Lung (tissue), 12 donors: Measurements from ENCODE around the gene FSTL5. TPM values are rescaled to one million over a fixed set of nuclear protein-coding genes. Genes with fewer than 3 reads are reported as not detected.
"Not testable (repeated sequence)": the region's sequence is repeated elsewhere in the genome, so short reads cannot be mapped to it uniquely, and the experiment has no call there.

Experiments used
- ATAC-seq: fragments of 200-7000 bp; cut with Tn5 transposase; one replicate; pipeline ENCODE4 v1.9.1; 2020; ENCODE audit warnings: moderate number of reproducible peaks; ENCODE audit not compliant: insufficient read depth, low FRiP score
- DNase-seq, 3 donors: peaks; one replicate each; pipeline ENCODE4 v3.0.0-alpha.2; 2013 to 2017
- H3K27ac ChIP-seq, 2 donors: one replicate each; pipeline ENCODE4 v1.5.1; 2013; ENCODE audit warnings: mild to moderate bottlenecking in 2 of 2, moderate library complexity in 2 of 2, control low read depth in 1 of 2, inconsistent platforms in 1 of 2, low read depth in 1 of 2, low read length in 1 of 2
- H3K27me3 ChIP-seq, 3 donors: one replicate each; pipeline ENCODE4 v1.5.1; 2013; ENCODE audit warnings: low read length in 2 of 3; ENCODE audit not compliant: control insufficient read depth in 3 of 3, insufficient read depth in 3 of 3
- H3K36me3 ChIP-seq, 4 donors: one replicate each; pipeline ENCODE4 v1.5.1; 2013; ENCODE audit warnings: low read length in 4 of 4, mild to moderate bottlenecking in 1 of 4, moderate library complexity in 1 of 4; ENCODE audit not compliant: control insufficient read depth in 4 of 4, insufficient read depth in 4 of 4
- H3K4me1 ChIP-seq, 5 donors: one replicate each; pipeline ENCODE4 v1.5.1; 2013; ENCODE audit warnings: low read length in 5 of 5, mild to moderate bottlenecking in 2 of 5, moderate library complexity in 1 of 5; ENCODE audit not compliant: control insufficient read depth in 5 of 5, insufficient read depth in 5 of 5
- H3K4me3 ChIP-seq: one replicate; pipeline ENCODE4 v1.5.1; 2013; ENCODE audit warnings: mild to moderate bottlenecking, control low read depth, moderate library complexity
- H3K9ac ChIP-seq, 2 donors: one replicate each; pipeline ENCODE4 v1.5.1; 2013; ENCODE audit warnings: low read length in 2 of 2, control low read depth in 1 of 2; ENCODE audit not compliant: insufficient read depth in 1 of 2
- H3K9me3 ChIP-seq, 4 donors: one replicate each; pipeline ENCODE4 v1.5.1; 2013; ENCODE audit warnings: low read length in 3 of 4, mild to moderate bottlenecking in 1 of 4, moderate library complexity in 1 of 4; ENCODE audit not compliant: control insufficient read depth in 4 of 4, insufficient read depth in 3 of 4
- WGBS, 2 donors: extraction: QIAGEN DNeasy Blood & Tissue Kit; methylation state at CpG; one replicate each; pipeline ENCODE4 v1.1.7; 2013; 5-methylcytosine and 5-hydroxymethylcytosine counted together
- polyA plus RNA-seq, 2 donors: library from polyadenylated mRNA; stranded (reverse); fragments of 200-250 nt; gene quantifications; one replicate each; pipeline ENCODE4 v1.2.1, GENCODE V29; 2013
- total RNA-seq, 2 donors: library from RNA; depleted of rRNA in 1 of 2; stranded (reverse); fragments of >200 nt in 1 of 2; gene quantifications; one replicate each; pipeline ENCODE4 v1.2.1, GENCODE V29; 2014 to 2021
- TF ChIP-seq, protein P1 (sequence below): IDR thresholded peaks from 2 replicates; pipeline ENCODE4 v1.5.1; 2012; ENCODE audit warnings: mild to moderate bottlenecking; ENCODE audit errors: control extremely low read depth, extremely low read depth
- donor health status: control.
- donor health status: control.
- donor health status: Bipolar disorder and iron deficiency.
- donor health status: healthy.
- donor health status: DM: yes; HTN: yes; CAD: no.

FSTL5 gene
- total and polyA plus RNA-seq, 4 donors: 0.23 TPM; not detected in 3

DNA sequence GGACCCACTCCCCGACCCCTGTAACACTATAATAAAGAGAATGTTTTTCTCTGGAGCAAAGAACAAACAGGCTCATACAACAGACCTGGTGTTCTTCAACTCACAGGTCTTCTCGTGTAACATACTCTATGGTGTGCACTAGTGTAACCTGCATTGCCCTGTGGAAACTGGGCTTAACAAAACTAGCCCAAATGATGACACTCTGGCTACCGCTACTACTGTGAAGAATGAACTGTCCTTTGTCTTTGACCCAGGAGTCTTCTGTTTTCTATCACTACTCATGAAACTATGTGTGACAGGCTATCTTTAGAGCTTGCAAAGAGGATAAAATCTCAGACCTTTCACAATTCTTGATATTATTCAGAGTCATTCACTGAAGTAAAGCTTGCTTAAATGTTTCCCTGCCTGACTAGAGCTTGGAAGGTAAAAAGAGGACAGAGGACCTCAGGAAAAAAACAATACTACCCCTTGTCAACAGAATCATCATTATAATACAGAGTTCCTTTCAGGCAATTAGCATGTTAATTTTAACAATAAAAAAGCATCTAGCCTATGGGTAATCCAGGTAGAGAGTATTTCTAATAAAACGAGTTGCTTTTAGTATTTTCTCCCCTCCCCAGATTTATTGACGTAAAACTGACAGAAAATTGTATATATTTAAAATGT lies 59.2 kb downstream of the FSTL5 start:
- no peak for ATAC-seq

DNA sequence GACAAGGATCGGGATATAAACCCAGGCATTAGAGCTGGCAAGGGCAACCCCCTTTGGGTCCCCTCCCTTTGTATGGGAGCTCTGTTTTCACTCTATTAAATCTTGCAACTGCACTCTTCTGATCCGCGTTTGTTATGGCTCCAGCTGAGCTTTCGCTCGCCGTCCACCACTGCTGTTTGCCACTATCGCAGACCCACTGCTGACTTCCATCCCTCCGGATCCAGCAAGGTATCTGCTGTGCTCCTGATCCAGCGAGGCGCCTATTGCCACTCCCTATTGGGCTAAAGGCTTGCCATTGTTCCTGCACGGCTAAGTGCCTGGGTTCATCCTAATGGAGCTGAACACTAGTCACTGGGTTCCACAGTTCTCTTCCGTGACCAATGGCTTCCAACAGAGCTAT lies 59.9 kb downstream of the FSTL5 start:
- H3K4me1 ChIP-seq, H3K4me3 ChIP-seq, H3K9ac ChIP-seq, H3K27ac ChIP-seq, H3K36me3 ChIP-seq, ATAC-seq, H3K27me3 ChIP-seq, DNase-seq, H3K9me3 ChIP-seq: not testable (repeated sequence)
- 92 to 93% methylated on average over 12 of the region's 12 CpGs for WGBS, 2 donors

More for the DNA sequence above, 59.2 kb downstream of the FSTL5 start:
- TF ChIP-seq, protein P1, sequence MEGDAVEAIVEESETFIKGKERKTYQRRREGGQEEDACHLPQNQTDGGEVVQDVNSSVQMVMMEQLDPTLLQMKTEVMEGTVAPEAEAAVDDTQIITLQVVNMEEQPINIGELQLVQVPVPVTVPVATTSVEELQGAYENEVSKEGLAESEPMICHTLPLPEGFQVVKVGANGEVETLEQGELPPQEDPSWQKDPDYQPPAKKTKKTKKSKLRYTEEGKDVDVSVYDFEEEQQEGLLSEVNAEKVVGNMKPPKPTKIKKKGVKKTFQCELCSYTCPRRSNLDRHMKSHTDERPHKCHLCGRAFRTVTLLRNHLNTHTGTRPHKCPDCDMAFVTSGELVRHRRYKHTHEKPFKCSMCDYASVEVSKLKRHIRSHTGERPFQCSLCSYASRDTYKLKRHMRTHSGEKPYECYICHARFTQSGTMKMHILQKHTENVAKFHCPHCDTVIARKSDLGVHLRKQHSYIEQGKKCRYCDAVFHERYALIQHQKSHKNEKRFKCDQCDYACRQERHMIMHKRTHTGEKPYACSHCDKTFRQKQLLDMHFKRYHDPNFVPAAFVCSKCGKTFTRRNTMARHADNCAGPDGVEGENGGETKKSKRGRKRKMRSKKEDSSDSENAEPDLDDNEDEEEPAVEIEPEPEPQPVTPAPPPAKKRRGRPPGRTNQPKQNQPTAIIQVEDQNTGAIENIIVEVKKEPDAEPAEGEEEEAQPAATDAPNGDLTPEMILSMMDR: no peak
- Histone ChIP-seq H3K4me1 (no peaks in the 10 kb centered on the region), H3K9me3 (no peaks in the 10 kb centered on the region), H3K27ac (no peak overlapping the region), H3K9ac (no peak overlapping the region), H3K4me3 (no peak overlapping the region), H3K27me3 (no peaks in the 10 kb centered on the region), H3K36me3 (no peaks in the 10 kb centered on the region)
- 56 to 61% methylated on average over 5 of the region's 5 CpGs for WGBS, 2 donors
- no peak for DNase-seq

DNA sequence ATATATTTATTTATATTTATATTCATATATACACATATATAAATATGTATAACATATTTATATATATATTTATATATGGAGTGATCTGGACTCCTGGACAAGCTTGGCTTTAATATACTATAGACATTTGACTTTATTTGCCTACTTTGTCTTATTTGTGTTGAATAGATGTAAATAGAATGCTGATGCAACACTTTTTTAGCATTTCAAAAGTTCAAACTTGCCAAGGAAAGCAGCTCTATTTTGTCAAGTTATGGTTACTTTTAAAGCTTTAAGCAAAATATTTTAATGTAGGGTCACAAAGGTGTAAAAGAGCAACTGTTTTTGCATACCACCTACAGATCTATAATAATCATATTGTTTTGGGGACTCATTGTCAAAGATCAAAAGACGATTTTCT lies 61.1 kb downstream of the FSTL5 start:
- Histone ChIP-seq H3K9me3 (no peaks in the 10 kb centered on the region), H3K27me3 (no peaks in the 10 kb centered on the region), H3K9ac (no peak overlapping the region), H3K4me3 (no peak overlapping the region), H3K27ac (no peak overlapping the region), H3K36me3 (no peaks in the 10 kb centered on the region), H3K4me1 (no peaks in the 10 kb centered on the region)
- no peak for ATAC-seq
- WGBS, 2 donors: 63 to 76% methylated on average over 1 of the region's 1 CpG
- TF ChIP-seq, protein P1: no peak
- DNase-seq: no peak

DNA sequence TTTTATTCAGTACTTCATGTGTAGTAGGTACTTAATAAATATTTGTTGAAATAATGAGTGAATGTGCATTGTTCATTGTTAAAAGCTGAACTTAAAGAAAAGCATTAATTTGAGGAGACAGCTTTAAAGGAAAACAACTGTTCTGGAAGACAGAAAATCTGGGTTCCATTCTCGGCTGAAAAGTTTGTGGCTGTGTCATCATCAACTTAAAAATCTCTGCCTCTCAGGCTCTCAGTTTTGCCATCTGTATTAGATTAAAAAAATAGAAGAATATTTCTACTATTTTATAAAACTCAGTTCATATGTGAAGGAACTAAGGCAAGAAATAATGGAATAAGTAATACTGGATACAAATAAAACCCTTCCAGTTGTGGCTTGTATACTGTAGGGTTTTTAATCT lies 62.5 kb downstream of the FSTL5 start:
- Histone ChIP-seq H3K27ac (no peak overlapping the region), H3K9ac (no peak overlapping the region), H3K36me3 (no peaks in the 10 kb centered on the region), H3K4me3 (no peak overlapping the region), H3K27me3 (no peaks in the 10 kb centered on the region), H3K4me1 (no peaks in the 10 kb centered on the region), H3K9me3 (no peaks in the 10 kb centered on the region)
- DNase-seq: no peak
- TF ChIP-seq, protein P1: no peak
- 43 to 85% methylated on average over 1 of the region's 1 CpG for WGBS, 2 donors
- ATAC-seq: no peak
